Naive thymus-derived CD4-positive, alpha-beta T cell (primary cell): Measurements from ENCODE around the gene ELN. TPM values are rescaled to one million over a fixed set of nuclear protein-coding genes. Genes with fewer than 3 reads are reported as not detected.

Source experiments
- ATAC-seq: fragments of 150-1000 bp; cut with Tn5 transposase; 2 replicates; pipeline ENCODE4 v1.10.0; 2021; ENCODE audit warnings: mild to moderate bottlenecking, moderate library complexity
- CTCF ChIA-PET: fragments of 350-600 bp; sonication (Branson Sonifier 250); formaldehyde crosslinking; loops from one replicate; lab custom pipeline; 2021; ENCODE audit warnings: antibody characterized with exemption; lab: Charles Lee
- POLR2A ChIA-PET: fragments of 350-600 bp; sonication (Branson Sonifier 250); formaldehyde crosslinking; loops from one replicate; lab custom pipeline; 2021; ENCODE audit warnings: antibody characterized with exemption, inconsistent platforms; lab: Charles Lee
- DNase-seq, 9 donors: peaks; one replicate each; pipeline versions ENCODE4 v3.0.0 to v3.0.0-alpha.2; 2020 to 2022; ENCODE audit warnings: mixed read lengths in 1 of 9
- H3K27ac ChIP-seq: one replicate; pipeline ENCODE4 v1.7.0; 2013; ENCODE audit warnings: mild to moderate bottlenecking, low read depth, low read length, moderate library complexity
- H3K27me3 ChIP-seq, 2 donors: one replicate each; pipeline ENCODE4 v1.7.0; 2013; ENCODE audit warnings: low read length in 2 of 2, mild to moderate bottlenecking in 2 of 2, moderate library complexity in 2 of 2; ENCODE audit not compliant: control insufficient read depth in 2 of 2, insufficient read depth in 2 of 2
- H3K36me3 ChIP-seq, 3 experiments: 1 replicate in 2 of 3; 2 replicates in 1 of 3; pipeline ENCODE4 v1.7.0; 2013; ENCODE audit warnings: low read length in 3 of 3, mild to moderate bottlenecking in 3 of 3, moderate library complexity in 1 of 3; ENCODE audit not compliant: insufficient read depth in 3 of 3, control insufficient read depth in 2 of 3
- H3K4me1 ChIP-seq, 2 donors: one replicate each; pipeline ENCODE4 v1.7.0; 2013; ENCODE audit warnings: low read length in 2 of 2, mild to moderate bottlenecking in 2 of 2, moderate library complexity in 1 of 2; ENCODE audit not compliant: control insufficient read depth in 2 of 2, insufficient read depth in 2 of 2
- H3K4me3 ChIP-seq: 2 replicates; pipeline ENCODE4 v1.7.0; 2013; ENCODE audit warnings: mild to moderate bottlenecking, low read length
- H3K9me3 ChIP-seq, 3 experiments: 1 replicate in 2 of 3; 2 replicates in 1 of 3; pipeline ENCODE4 v1.7.0; 2013; ENCODE audit warnings: low read length in 3 of 3; ENCODE audit not compliant: control insufficient read depth in 2 of 3
- H3K27ac Mint-ChIP-seq, 9 donors: one replicate each; pipeline ENCODE4 v1.8.0; 2020 to 2022; ENCODE audit warnings: mixed read lengths in 9 of 9, mild to moderate bottlenecking in 8 of 9, moderate library complexity in 5 of 9, inconsistent platforms in 2 of 9
- H3K27me3 Mint-ChIP-seq, 5 donors: one replicate each; pipeline ENCODE4 v1.8.0; 2021 to 2022; ENCODE audit warnings: mixed read lengths in 5 of 5, mild to moderate bottlenecking in 1 of 5
- H3K36me3 Mint-ChIP-seq, 5 donors: one replicate each; pipeline ENCODE4 v1.8.0; 2020 to 2022; ENCODE audit warnings: mixed read lengths in 5 of 5, mild to moderate bottlenecking in 3 of 5, inconsistent platforms in 1 of 5
- H3K4me1 Mint-ChIP-seq, 7 donors: one replicate each; pipeline ENCODE4 v1.8.0; 2020 to 2022; ENCODE audit warnings: mixed read lengths in 7 of 7, mild to moderate bottlenecking in 3 of 7, inconsistent platforms in 1 of 7
- H3K4me3 Mint-ChIP-seq, 10 donors: one replicate each; pipeline ENCODE4 v1.8.0; 2020 to 2022; ENCODE audit warnings: mild to moderate bottlenecking in 10 of 10, mixed read lengths in 10 of 10, moderate library complexity in 6 of 10, inconsistent platforms in 2 of 10
- H3K9me3 Mint-ChIP-seq, 11 donors: one replicate each; pipeline ENCODE4 v1.8.0; 2020 to 2022; ENCODE audit warnings: mixed read lengths in 11 of 11, mild to moderate bottlenecking in 4 of 11, inconsistent platforms in 1 of 11, moderate library complexity in 1 of 11
- intact Hi-C, 2 donors: fragments of 100-400 bp; cut with micrococcal nuclease; formaldehyde crosslinking; loops; one replicate each; pipeline ENCODE4 v1.15.1; 2023
- polyA plus RNA-seq, 2 donors: library from polyadenylated mRNA; unstranded; fragments of 300-500 nt; fragmentation: Illumina TruSeq; gene quantifications; one replicate each; pipeline ENCODE4 v1.2.3, GENCODE V29; 2021
- total RNA-seq, 6 experiments: library from RNA in 5 of 6; stranded (reverse) in 5 of 6; gene quantifications; 1 replicate in 5 of 6; 2 replicates in 1 of 6; pipeline ENCODE4 v1.2.3 and lab custom pipeline; 2021 to 2026

The ELN gene
- total and polyA plus RNA-seq, 7 experiments from 2014 or later = 0.11 to 0.67 (median 0.66) TPM; not detected in 4

DNA sequence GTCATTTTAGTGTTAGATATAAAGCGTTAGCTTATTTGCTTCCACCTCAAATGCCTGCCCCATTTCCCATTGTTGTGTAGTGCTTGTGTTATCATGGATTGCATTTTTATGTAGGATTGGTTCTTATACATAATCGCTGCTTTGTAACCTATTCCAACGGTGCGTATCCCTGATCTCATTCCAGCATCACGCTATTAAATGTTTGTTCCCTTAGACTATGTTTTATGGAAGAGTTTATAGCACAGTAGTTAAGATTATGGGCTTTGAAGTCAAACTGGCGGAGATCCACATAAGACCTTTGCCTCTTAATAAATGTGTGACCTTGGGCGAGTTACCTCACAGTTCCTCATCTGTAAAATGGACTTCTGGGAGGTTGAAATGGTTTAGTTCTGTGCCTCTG, 34.0 kb upstream of the ELN start:
- ATAC-seq (no peak), DNase-seq (no peak)
- Mint-ChIP-seq H3K27ac (no peak overlapping the region), H3K27me3 (peaks cover 0 to 12% (median 6%) of the 10 kb centered on the region in 5 donors), H3K4me1 (no peaks in the 10 kb centered on the region), H3K4me3 (no peak overlapping the region), H3K36me3 (peaks cover 0 to 8% (median 0%) of the 10 kb centered on the region in 5 donors), H3K9me3 (peaks cover 0 to 17% (median 12%) of the 10 kb centered on the region in 11 donors)
- CTCF ChIA-PET = no interaction called here
- no peaks in the 10 kb centered on the region for H3K4me1 ChIP-seq
- no peaks in the 10 kb centered on the region for H3K9me3 ChIP-seq
- intact Hi-C loops = no loop called here
- H3K4me3 ChIP-seq = no peak overlapping the region
- POLR2A ChIA-PET = no interaction called here
- H3K36me3 ChIP-seq = no peaks in the 10 kb centered on the region
- H3K27me3 ChIP-seq = no peaks in the 10 kb centered on the region
- no peak overlapping the region for H3K27ac ChIP-seq

DNA sequence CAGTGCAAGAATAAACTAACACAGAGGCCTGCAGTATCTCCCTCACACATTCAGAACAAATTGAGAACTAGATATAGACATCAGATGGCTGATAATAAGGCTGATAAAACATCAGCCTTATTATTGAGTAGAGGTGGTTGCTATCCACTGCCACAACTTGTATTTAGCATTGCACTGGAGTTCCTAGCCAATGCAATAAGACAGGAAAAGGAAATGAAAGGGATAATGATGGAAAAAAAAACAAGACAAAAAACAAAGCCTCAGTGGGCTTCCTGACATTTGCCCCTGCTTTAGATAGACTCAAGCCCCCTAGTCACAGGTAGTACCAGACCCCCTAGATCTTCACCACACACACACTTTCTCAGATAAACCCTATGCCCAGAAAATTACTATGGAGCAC, 33.2 kb upstream of the ELN start:
- no peak overlapping the region for H3K4me3 ChIP-seq
- no peak overlapping the region for H3K27ac ChIP-seq
- DNase-seq (no peak), ATAC-seq (no peak)
- no peaks in the 10 kb centered on the region for H3K36me3 ChIP-seq
- H3K4me3 Mint-ChIP-seq = no peak overlapping the region
- peaks cover 0 to 12% (median 6%) of the 10 kb centered on the region in 5 donors for H3K27me3 Mint-ChIP-seq
- no peaks in the 10 kb centered on the region for H3K27me3 ChIP-seq
- peaks cover 0 to 8% (median 0%) of the 10 kb centered on the region in 5 donors for H3K36me3 Mint-ChIP-seq
- intact Hi-C loops = no loop called here
- H3K4me1 Mint-ChIP-seq = no peaks in the 10 kb centered on the region
- no peak overlapping the region for H3K27ac Mint-ChIP-seq
- CTCF ChIA-PET = no interaction called here
- no peaks in the 10 kb centered on the region for H3K4me1 ChIP-seq
- POLR2A ChIA-PET = no interaction called here
- no peaks in the 10 kb centered on the region for H3K9me3 ChIP-seq
- H3K9me3 Mint-ChIP-seq = peaks cover 0 to 17% (median 12%) of the 10 kb centered on the region in 11 donors

DNA sequence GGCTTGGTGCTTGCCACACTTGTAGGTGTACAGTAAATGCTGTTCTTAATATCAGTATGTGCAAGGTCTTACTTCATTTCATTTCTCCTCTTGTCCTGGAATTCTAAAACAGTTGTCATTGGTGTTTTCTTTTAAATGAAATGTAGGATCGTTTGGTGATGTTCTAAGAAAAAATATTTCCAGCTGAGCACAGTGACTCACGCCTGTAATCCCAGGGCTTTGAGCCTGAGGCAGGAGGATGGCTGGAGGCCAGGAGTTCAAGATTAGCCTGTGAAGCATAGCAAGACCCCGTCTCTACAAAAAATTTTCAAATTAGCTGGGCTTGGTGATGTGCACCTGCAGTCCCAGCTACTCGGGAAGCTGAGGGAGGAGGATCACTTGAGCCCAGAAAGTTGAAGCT, 32.6 kb upstream of the ELN start:
- H3K4me3 ChIP-seq = no peak overlapping the region
- H3K36me3 Mint-ChIP-seq = peaks cover 0 to 8% (median 0%) of the 10 kb centered on the region in 5 donors
- no peak overlapping the region for H3K27ac ChIP-seq
- ATAC-seq = no peak
- peaks cover 0 to 17% (median 12%) of the 10 kb centered on the region in 11 donors for H3K9me3 Mint-ChIP-seq
- intact Hi-C loops = no loop called here
- H3K27me3 ChIP-seq = no peaks in the 10 kb centered on the region
- no peaks in the 10 kb centered on the region for H3K36me3 ChIP-seq
- no peaks in the 10 kb centered on the region for H3K4me1 Mint-ChIP-seq
- H3K27ac Mint-ChIP-seq = no peak overlapping the region
- ChIA-PET CTCF (no interaction called here), POLR2A (no interaction called here)
- no peaks in the 10 kb centered on the region for H3K9me3 ChIP-seq
- H3K27me3 Mint-ChIP-seq = peaks cover 0 to 12% (median 6%) of the 10 kb centered on the region in 5 donors
- H3K4me1 ChIP-seq = no peaks in the 10 kb centered on the region
- H3K4me3 Mint-ChIP-seq = no peak overlapping the region
- no peak for DNase-seq

GRCh38 chr7:73995821-73996511, 32.0 kb upstream of the ELN start:
- POLR2A ChIA-PET = no interaction called here

GRCh38 chr7:73997056-73997455, 30.9 kb upstream of the ELN start:
- Histone ChIP-seq H3K9me3 (no peaks in the 10 kb centered on the region), H3K27ac (no peak overlapping the region), H3K4me1 (no peaks in the 10 kb centered on the region), H3K4me3 (no peak overlapping the region), H3K36me3 (no peaks in the 10 kb centered on the region), H3K27me3 (no peaks in the 10 kb centered on the region)
- Mint-ChIP-seq H3K9me3 (peaks cover 0 to 17% (median 12%) of the 10 kb centered on the region in 11 donors), H3K4me1 (peaks cover 0 to 5% (median 0%) of the 10 kb centered on the region in 7 donors), H3K27ac (no peak overlapping the region), H3K27me3 (peaks cover 0 to 16% (median 6%) of the 10 kb centered on the region in 5 donors), H3K4me3 (no peak overlapping the region), H3K36me3 (peaks cover 0 to 8% (median 0%) of the 10 kb centered on the region in 5 donors)
- intact Hi-C loops = no loop called here
- CTCF ChIA-PET = no interaction called here
- DNase-seq = no peak
- no peak for ATAC-seq
- POLR2A ChIA-PET = no interaction called here

More at GRCh38 chr7:73995821-73996511, 32.0 kb upstream of the ELN start:
- intact Hi-C loops = no loop called here
- Histone ChIP-seq H3K4me1 (no peaks in the 10 kb centered on the region), H3K27ac (no peak overlapping the region), H3K4me3 (no peak overlapping the region), H3K27me3 (no peaks in the 10 kb centered on the region), H3K9me3 (no peaks in the 10 kb centered on the region), H3K36me3 (no peaks in the 10 kb centered on the region)
- Mint-ChIP-seq H3K27me3 (peaks cover 0 to 12% (median 6%) of the 10 kb centered on the region in 5 donors), H3K4me1 (no peaks in the 10 kb centered on the region), H3K9me3 (peaks cover 0 to 17% (median 12%) of the 10 kb centered on the region in 11 donors), H3K4me3 (no peak overlapping the region), H3K36me3 (peaks cover 0 to 8% (median 0%) of the 10 kb centered on the region in 5 donors), H3K27ac (no peak overlapping the region)
- CTCF ChIA-PET = interaction anchor here (0.7 kb wide), 1 partner anchor 447 kb away, joined by 4 read pairs; no protein-coding TSS in a partner anchor
- DNase-seq (no peak), ATAC-seq (no peak)

GRCh38 chr7:73999664-74000435, 28.1 kb upstream of the ELN start:
- Histone ChIP-seq H3K27me3 (no peaks in the 10 kb centered on the region), H3K4me3 (no peak overlapping the region), H3K27ac (no peak overlapping the region), H3K36me3 (no peaks in the 10 kb centered on the region), H3K9me3 (no peaks in the 10 kb centered on the region), H3K4me1 (no peaks in the 10 kb centered on the region)
- no peak overlapping the region for H3K27ac Mint-ChIP-seq
- H3K4me3 Mint-ChIP-seq = no peak overlapping the region
- H3K4me1 Mint-ChIP-seq = peaks cover 0 to 15% (median 6%) of the 10 kb centered on the region in 7 donors
- ChIA-PET CTCF (interaction anchor here (0.6 kb wide), 1 partner anchor 75 kb away, joined by 3 read pairs; no protein-coding TSS in a partner anchor), POLR2A (no interaction called here)
- ATAC-seq (no peak), DNase-seq (no peak)
- peaks cover 0 to 8% (median 4%) of the 10 kb centered on the region in 11 donors for H3K9me3 Mint-ChIP-seq
- H3K36me3 Mint-ChIP-seq = peaks cover 0 to 8% (median 0%) of the 10 kb centered on the region in 5 donors
- H3K27me3 Mint-ChIP-seq = peaks cover 0 to 19% (median 6%) of the 10 kb centered on the region in 5 donors
- intact Hi-C loops = no loop called here
